HEK293T (cell line): ENCODE data around the gene TXNRD2.

Experiments used
- CTCF ChIA-PET: fragments of 350-600 bp; formaldehyde crosslinking; extraction: SDS; loops from one replicate; lab custom pipeline; 2021; ENCODE audit warnings: antibody characterized with exemption, inconsistent platforms; lab: Yijun Ruan, JAX
- POLR2A ChIA-PET: fragments of 350-600 bp; formaldehyde crosslinking; extraction: SDS; loops from one replicate; lab custom pipeline; 2020; ENCODE audit warnings: antibody characterized with exemption, inconsistent platforms; lab: Yijun Ruan, JAX
- DNase-seq: peaks from one replicate; pipeline ENCODE4 v3.0.0; 2012; ENCODE audit warnings: mixed read lengths; ENCODE audit errors: extremely low spot score
- ARNT ChIP-seq: fragments of 450-650 bp; IDR thresholded peaks from 2 replicates; pipeline ENCODE4 v1.6.1; 2017; ENCODE audit warnings: mild to moderate bottlenecking
- BHLHE40 ChIP-seq: fragments of 450-650 bp; IDR thresholded peaks from 2 replicates; pipeline ENCODE4 v1.6.1; 2016; ENCODE audit warnings: mild to moderate bottlenecking, moderate library complexity, borderline replicate concordance
- CTBP1 ChIP-seq: fragments of 450-650 bp; IDR thresholded peaks from 2 replicates; pipeline ENCODE4 v1.6.1; 2016; ENCODE audit warnings: borderline replicate concordance
- ELF4 ChIP-seq: fragments of 450-650 bp; IDR thresholded peaks from 2 replicates; pipeline ENCODE4 v1.6.1; 2017; ENCODE audit warnings: antibody characterized with exemption
- FOXA1 ChIP-seq: fragments of 450-650 bp; IDR thresholded peaks from 2 replicates; pipeline ENCODE4 v1.6.1; 2016; ENCODE audit warnings: mild to moderate bottlenecking
- FOXK2 ChIP-seq: fragments of 450-650 bp; IDR thresholded peaks from 2 replicates; pipeline ENCODE4 v1.6.1; 2016; ENCODE audit warnings: mild to moderate bottlenecking
- FOXM1 ChIP-seq: fragments of 450-650 bp; IDR thresholded peaks from 2 replicates; pipeline ENCODE4 v1.6.1; 2017; ENCODE audit warnings: mild to moderate bottlenecking, borderline replicate concordance
- HDGF ChIP-seq: fragments of 450-650 bp; IDR thresholded peaks from 2 replicates; pipeline ENCODE4 v1.6.1; 2017; ENCODE audit warnings: antibody characterized with exemption, borderline replicate concordance
- L3MBTL2 ChIP-seq: fragments of 450-650 bp; conservative IDR thresholded peaks from 2 replicates; pipeline ENCODE4 v1.6.1; 2016; ENCODE audit warnings: mild to moderate bottlenecking
- LEF1 ChIP-seq: fragments of 450-650 bp; IDR thresholded peaks from 2 replicates; pipeline ENCODE4 v1.6.1; 2017; ENCODE audit warnings: mild to moderate bottlenecking, borderline replicate concordance
- NFRKB ChIP-seq: fragments of 450-650 bp; IDR thresholded peaks from 2 replicates; pipeline ENCODE4 v1.6.1; 2016; ENCODE audit warnings: mild to moderate bottlenecking, moderate library complexity
- SP1 ChIP-seq: fragments of 450-650 bp; IDR thresholded peaks from 2 replicates; pipeline ENCODE4 v1.6.1; 2017
- SUZ12 ChIP-seq: fragments of 450-650 bp; IDR thresholded peaks from 2 replicates; pipeline ENCODE4 v1.6.1; 2016; ENCODE audit warnings: mild to moderate bottlenecking
- TARDBP ChIP-seq: fragments of 450-650 bp; IDR thresholded peaks from 2 replicates; pipeline ENCODE4 v1.6.1; 2016
- ZNF384 ChIP-seq: fragments of 450-650 bp; IDR thresholded peaks from 2 replicates; pipeline ENCODE4 v1.6.1; 2016
- TF ChIP-seq, protein P1 (sequence below): fragments of 450-650 bp; IDR thresholded peaks from 2 replicates; pipeline ENCODE4 v1.6.1; 2016

The TXNRD2 gene

DNA sequence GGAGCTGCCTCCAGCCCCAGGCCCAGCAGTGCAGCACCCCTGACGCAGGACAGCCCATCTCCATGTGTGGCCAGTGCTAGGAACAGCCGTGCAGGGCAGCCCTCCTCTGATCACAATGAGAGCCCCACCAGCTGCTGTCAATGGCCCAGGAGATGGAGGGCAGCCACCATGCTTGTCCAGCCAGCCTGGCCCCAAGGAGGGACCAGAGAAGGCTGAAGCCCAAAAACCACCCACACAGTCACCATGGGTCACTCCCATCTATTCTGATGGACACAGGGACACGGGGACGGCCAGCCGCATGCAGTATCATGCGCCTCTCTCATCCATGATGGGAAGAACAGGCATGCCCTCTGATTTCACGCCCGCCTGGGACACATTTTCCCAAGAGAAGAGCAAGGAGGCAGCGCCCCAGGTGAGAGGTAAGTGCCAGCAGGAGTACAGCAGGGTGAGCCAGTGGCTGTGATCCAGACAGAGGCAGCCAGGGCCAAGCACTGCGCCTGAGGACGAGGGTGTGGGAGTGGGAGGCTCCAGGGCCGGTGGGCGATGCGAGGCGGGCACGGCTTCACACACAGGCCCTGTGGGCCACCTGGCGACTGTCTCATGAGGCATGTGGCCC is 53.4 kb downstream of the TXNRD2 start:
- CTCF ChIA-PET = interaction anchor here (1.1 to 1.5 kb wide), 2 partner anchors 15 to 22 kb away, joined by 3 to 4 read pairs; no protein-coding TSS in a partner anchor
- POLR2A ChIA-PET = interaction anchor here (2.3 kb wide), 1 partner anchor 33 kb away, joined by 12 read pairs; the partner anchor contains the start of genes GNB1L and RTL10
- TF ChIP-seq TARDBP = no peak
- no peak for TF ChIP-seq LEF1
- no peak for TF ChIP-seq ZNF384
- no peak for TF ChIP-seq SP1
- no peak for TF ChIP-seq HDGF
- TF ChIP-seq L3MBTL2 = no peak
- no peak for TF ChIP-seq FOXM1
- TF ChIP-seq ARNT = no peak
- no peak for TF ChIP-seq FOXA1
- TF ChIP-seq NFRKB = no peak
- TF ChIP-seq FOXK2 = no peak
- no peak for TF ChIP-seq ELF4
- no peak for DNase-seq

DNA sequence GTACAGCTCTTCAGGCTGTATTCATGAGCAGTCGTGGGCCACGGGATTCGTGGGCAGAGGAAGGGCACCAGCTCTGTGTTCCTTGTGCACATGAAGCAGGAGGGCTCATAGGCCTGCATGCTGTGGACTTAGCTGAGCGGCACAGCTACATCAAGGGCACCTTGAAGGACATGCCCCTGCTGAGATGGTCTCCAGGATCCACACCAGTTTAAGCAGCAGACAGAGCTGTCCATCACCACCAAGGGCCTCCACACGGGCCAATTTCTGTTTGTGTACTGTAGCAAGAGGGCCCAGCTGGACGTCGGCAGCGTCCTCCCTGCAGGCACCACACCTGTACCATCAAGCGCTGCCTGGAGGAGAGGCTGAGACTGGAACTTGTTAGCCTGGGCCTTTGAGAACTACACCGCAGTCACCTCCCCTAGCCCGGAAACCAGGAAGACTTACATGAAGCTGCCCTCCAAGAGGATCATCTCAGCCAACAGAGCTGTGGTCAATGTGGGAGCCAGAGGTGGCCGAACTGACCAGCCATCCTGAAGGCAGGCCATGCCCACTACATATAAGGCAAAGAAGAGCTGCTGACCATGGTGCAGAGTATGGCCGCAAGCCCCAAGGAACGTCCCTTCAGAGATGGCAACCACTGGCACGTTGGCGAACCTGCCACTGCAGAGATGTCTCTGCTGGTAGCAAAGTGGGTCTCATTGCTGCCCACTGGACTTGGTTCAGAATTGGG is 54.2 kb downstream of the TXNRD2 start:
- DNase-seq = no peak
- POLR2A ChIA-PET = interaction anchor here (0.8 to 2.3 kb wide), 2 partner anchors 32 to 54 kb away, joined by 3 to 12 read pairs; partner anchors contain the start of genes COMT, GNB1L, RTL10 and TXNRD2
- no peak for TF ChIP-seq ELF4
- no peak for TF ChIP-seq TARDBP
- TF ChIP-seq ZNF384 = no peak
- no peak for TF ChIP-seq SP1
- no peak for TF ChIP-seq CTBP1
- TF ChIP-seq FOXK2 = no peak
- TF ChIP-seq ARNT = no peak
- TF ChIP-seq FOXM1 = no peak
- TF ChIP-seq, protein P1, sequence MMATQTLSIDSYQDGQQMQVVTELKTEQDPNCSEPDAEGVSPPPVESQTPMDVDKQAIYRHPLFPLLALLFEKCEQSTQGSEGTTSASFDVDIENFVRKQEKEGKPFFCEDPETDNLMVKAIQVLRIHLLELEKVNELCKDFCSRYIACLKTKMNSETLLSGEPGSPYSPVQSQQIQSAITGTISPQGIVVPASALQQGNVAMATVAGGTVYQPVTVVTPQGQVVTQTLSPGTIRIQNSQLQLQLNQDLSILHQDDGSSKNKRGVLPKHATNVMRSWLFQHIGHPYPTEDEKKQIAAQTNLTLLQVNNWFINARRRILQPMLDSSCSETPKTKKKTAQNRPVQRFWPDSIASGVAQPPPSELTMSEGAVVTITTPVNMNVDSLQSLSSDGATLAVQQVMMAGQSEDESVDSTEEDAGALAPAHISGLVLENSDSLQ = no peak
- CTCF ChIA-PET = interaction anchor here (1.1 kb wide), 2 partner anchors 16 to 157 kb away, joined by 3 read pairs; no protein-coding TSS in a partner anchor

DNA sequence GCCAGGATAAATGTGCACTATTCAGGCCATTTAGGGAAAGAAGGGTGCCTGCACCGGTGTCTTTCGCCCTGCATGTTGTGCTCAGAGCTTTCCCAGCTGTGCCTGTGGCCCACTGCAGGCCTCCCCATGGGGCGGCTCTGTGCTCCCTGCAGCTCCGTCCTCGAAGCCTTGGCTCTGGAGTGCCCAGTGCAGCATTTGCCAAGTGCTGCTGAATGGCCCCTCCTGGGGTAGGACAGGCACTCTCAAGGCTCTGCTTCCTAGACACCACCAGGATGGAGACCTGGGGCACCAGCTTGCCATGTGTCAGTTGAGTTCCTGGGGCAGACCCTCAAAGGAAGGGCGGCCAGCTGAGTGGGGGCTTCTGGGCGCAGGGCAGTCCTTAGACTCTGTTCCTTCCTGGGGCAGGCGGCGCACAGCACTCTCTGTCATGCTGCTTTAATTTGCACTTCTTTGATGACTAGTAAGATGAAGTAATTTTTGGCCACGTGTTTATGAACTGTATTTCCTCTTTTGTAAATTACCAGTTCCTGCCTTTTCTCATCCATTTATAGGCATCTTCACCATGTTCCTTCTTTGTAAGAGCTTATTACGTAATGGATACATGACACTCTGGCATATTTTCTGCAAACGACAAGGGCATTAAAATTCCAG is 54.9 kb downstream of the TXNRD2 start:
- no peak for TF ChIP-seq SUZ12
- POLR2A ChIA-PET = interaction anchor here (0.8 to 2.3 kb wide), 2 partner anchors 31 to 55 kb away, joined by 3 to 12 read pairs; partner anchors contain the start of genes COMT, GNB1L, RTL10 and TXNRD2
- DNase-seq = no peak
- CTCF ChIA-PET = interaction anchor here (1.1 kb wide), 1 partner anchor 156 kb away, joined by 3 read pairs; no protein-coding TSS in a partner anchor

DNA sequence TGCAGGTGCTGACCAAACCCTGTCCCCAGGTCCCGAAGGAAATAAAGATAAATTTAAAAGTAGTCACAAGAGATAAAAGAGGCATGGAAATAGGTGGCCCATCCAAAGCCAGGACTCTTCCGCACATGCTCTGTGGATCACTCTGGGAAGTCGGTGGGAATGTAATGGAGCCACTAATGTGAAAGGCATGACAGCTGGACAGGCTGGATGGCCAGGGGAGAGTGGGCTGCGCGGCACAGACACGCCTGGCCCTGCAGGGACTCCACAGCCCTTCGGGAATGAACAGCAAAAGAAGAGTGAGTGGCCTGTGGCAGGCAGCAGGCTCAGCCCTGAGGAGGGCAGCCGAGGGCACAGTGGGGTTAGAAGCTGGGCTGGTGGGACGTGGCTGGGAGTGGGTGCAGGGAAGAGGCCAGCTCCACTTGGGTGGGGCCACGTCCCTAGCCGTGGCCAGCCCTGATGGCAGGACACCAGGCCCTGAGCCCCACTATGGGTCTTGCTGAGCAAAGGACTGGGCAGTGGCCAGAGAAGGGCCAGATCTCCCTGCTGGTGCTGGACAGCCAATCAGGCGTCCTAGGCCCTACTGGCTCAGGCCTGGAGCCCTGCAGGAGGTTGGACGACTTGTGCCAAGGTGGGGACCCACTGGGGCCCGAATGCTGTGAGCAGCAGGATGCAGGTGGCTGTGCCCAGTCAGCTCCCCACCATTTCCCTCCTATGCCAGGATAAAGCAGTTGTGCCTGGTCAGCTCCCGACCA is 55.6 kb downstream of the TXNRD2 start:
- TF ChIP-seq FOXA1 (no peak), SUZ12 (no peak), HDGF (no peak), BHLHE40 (no peak), ARNT (no peak), TARDBP (no peak), NFRKB (no peak), L3MBTL2 (no peak), ELF4 (no peak), LEF1 (no peak), FOXM1 (no peak)
- POLR2A ChIA-PET = interaction anchor here (2.3 kb wide), 1 partner anchor 31 kb away, joined by 12 read pairs; the partner anchor contains the start of genes GNB1L and RTL10
- DNase-seq = no peak
- CTCF ChIA-PET = no interaction called here

DNA sequence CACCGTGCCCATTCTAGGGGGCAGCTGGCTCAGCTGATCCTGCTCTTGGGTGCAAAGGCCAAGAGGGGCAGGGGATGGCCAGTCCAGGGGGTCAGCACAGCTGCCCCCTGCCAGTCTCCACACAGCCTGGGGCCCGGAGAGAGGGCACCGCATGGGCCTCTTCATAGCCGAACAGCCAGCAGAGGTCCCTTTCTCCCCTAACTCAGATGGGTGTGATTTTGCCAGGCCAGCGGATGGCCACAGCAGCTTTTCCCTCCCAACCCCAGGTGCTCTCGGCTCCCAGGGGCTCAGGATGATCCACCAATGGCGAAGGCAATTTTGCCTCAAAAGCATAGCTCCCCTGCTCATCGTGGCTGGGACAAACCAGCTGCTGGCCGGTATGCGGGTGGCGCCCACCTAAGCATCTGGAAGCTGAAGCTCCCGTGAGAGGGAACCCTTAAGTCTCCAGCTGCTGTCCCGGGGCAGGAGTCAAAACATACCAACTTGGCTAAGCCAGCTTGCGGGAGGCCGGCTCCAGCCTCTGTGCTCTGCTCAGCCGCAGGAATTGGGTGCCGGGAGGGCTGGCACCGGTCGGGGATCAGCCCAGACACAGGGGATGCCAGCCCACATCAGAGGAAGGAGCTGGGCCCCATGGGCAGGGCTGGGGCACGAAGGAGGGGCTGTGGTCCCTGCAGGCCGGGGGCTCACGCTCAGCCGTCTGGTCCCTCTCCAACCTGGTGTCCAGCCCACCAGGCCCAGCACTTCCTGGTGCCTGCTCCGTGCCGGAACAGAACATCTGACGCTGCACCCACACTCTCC is 56.5 kb downstream of the TXNRD2 start:
- ChIA-PET POLR2A (no interaction called here), CTCF (interaction anchor here (0.6 kb wide), 1 partner anchor 287 kb away, joined by 3 read pairs; no protein-coding TSS in a partner anchor)
- DNase-seq = no peak
- TF ChIP-seq LEF1 (no peak), CTBP1 (no peak), FOXK2 (no peak), TARDBP (no peak), NFRKB (no peak), FOXA1 (no peak), ELF4 (no peak)
- TF ChIP-seq, protein P1 = no peak
